ENCODE results near the gene TPRN.
A peak's percentile ranks its signal among the peaks of the same experiment; 100 is the strongest.

Gene TPRN

GRCh38 chr9:137161558-137162486, 38.7 kb downstream of the TPRN start:
- DNase-seq (ENCODE audit: low read depth, low spot score): no peak

- no peak for DNase-seq (ENCODE audit: low read depth, low spot score)
These were observed 39.6 kb downstream of the TPRN start for GRCh38 chr9:137160716-137161557.

GRCh38 chr9:137160054-137160425, 40.5 kb downstream of the TPRN start:
- no peak for DNase-seq (ENCODE audit: low read depth, low spot score)

- no peak for DNase-seq (ENCODE audit: low read depth, low spot score)
These were observed 41.2 kb downstream of the TPRN start for GRCh38 chr9:137159105-137160053.

GRCh38 chr9:137158625-137159024, 41.9 kb downstream of the TPRN start:
- DNase-seq (ENCODE audit: low read depth, low spot score): no peak

- no peak for DNase-seq (ENCODE audit: low read depth, low spot score)
These were observed 42.7 kb downstream of the TPRN start for GRCh38 chr9:137157618-137158415.

GRCh38 chr9:137156567-137157375, 43.8 kb downstream of the TPRN start:
- DNase-seq (ENCODE audit: low read depth, low spot score): peak; percentile 51

GRCh38 chr9:137152844-137153405, 47.6 kb downstream of the TPRN start:
- DNase-seq (ENCODE audit: low read depth, low spot score): no peak

- DNase-seq (ENCODE audit: low read depth, low spot score): no peak
These were observed 49.7 kb downstream of the TPRN start for GRCh38 chr9:137150617-137151457.

GRCh38 chr9:137149942-137150616, 50.5 kb downstream of the TPRN start:
- DNase-seq (ENCODE audit: low read depth, low spot score): no peak

- DNase-seq (ENCODE audit: low read depth, low spot score): no peak
These were observed 51.2 kb downstream of the TPRN start for GRCh38 chr9:137149363-137149762.

GRCh38 chr9:137148661-137149060, 51.9 kb downstream of the TPRN start:
- DNase-seq (ENCODE audit: low read depth, low spot score): no peak

- no peak for DNase-seq (ENCODE audit: low read depth, low spot score)
These were observed 52.3 kb downstream of the TPRN start for GRCh38 chr9:137148242-137148641.

GRCh38 chr9:137147793-137148160, 52.8 kb downstream of the TPRN start:
- DNase-seq (ENCODE audit: low read depth, low spot score): no peak

- DNase-seq (ENCODE audit: low read depth, low spot score): no peak
These were observed 53.3 kb downstream of the TPRN start for GRCh38 chr9:137147091-137147792.

GRCh38 chr9:137146527-137146918, 54.0 kb downstream of the TPRN start:
- DNase-seq (ENCODE audit: low read depth, low spot score): no peak

- no peak for DNase-seq (ENCODE audit: low read depth, low spot score)
These were observed 54.6 kb downstream of the TPRN start for GRCh38 chr9:137145731-137146526.

All from astrocyte of the hippocampus (primary cell).